Calu3 (cell line): ENCODE data around the gene TNFRSF6B. TPM values are rescaled to one million over a fixed set of nuclear protein-coding genes. Genes with fewer than 3 reads are reported as not detected.

ENCODE experiments used
- BruUV-seq: library from RNA; stranded (reverse); fragments of 400-500 nt; replicated peaks from 2 replicates; lab custom pipeline; 2021; lab: Mats Ljungman, UMichigan
- CTCF ChIA-PET: fragments of 300-600 bp; sonication (Branson Sonifier 250); formaldehyde crosslinking; loops from one replicate; lab custom pipeline; 2022; ENCODE audit warnings: antibody characterized with exemption; lab: Charles Lee
- DNase-seq: peaks from one replicate; pipeline ENCODE4 v3.0.0; 2022
- H3K27ac Mint-ChIP-seq: one replicate; pipeline ENCODE4 v1.8.0; 2022; ENCODE audit warnings: mixed read lengths; ENCODE audit not compliant: unreplicated experiment
- H3K27me3 Mint-ChIP-seq: one replicate; pipeline ENCODE4 v1.8.0; 2022; ENCODE audit warnings: mixed read lengths; ENCODE audit not compliant: unreplicated experiment
- H3K36me3 Mint-ChIP-seq: one replicate; pipeline ENCODE4 v1.8.0; 2022; ENCODE audit warnings: mild to moderate bottlenecking, moderate library complexity, mixed read lengths; ENCODE audit not compliant: insufficient read depth, unreplicated experiment
- H3K4me1 Mint-ChIP-seq: one replicate; pipeline ENCODE4 v1.8.0; 2022; ENCODE audit warnings: mild to moderate bottlenecking, low read depth, mixed read lengths; ENCODE audit not compliant: unreplicated experiment
- H3K4me3 Mint-ChIP-seq: one replicate; pipeline ENCODE4 v1.8.0; 2022; ENCODE audit warnings: mild to moderate bottlenecking, low read depth, moderate library complexity, mixed read lengths; ENCODE audit not compliant: unreplicated experiment
- H3K9me3 Mint-ChIP-seq: one replicate; pipeline ENCODE4 v1.8.0; 2022; ENCODE audit warnings: low read depth, mixed read lengths; ENCODE audit not compliant: unreplicated experiment
- intact Hi-C: fragments of 100-400 bp; cut with micrococcal nuclease; formaldehyde crosslinking; loops from one replicate; pipeline ENCODE4 v1.10.0; 2022; ENCODE audit not compliant: unreplicated experiment
- total RNA-seq: library from RNA; stranded (reverse); gene quantifications from 2 replicates; pipeline ENCODE4 v1.2.3, GENCODE V29; 2022
- TF ChIP-seq, protein P1 (sequence below): fragments of 200-600 bp; IDR thresholded peaks from one replicate; pipeline ENCODE4 v1.8.0; 2022; ENCODE audit warnings: antibody characterized with exemption; ENCODE audit not compliant: unreplicated experiment

The TNFRSF6B gene
- total RNA-seq, 1 experiment from 2014 or later = not detected

DNA sequence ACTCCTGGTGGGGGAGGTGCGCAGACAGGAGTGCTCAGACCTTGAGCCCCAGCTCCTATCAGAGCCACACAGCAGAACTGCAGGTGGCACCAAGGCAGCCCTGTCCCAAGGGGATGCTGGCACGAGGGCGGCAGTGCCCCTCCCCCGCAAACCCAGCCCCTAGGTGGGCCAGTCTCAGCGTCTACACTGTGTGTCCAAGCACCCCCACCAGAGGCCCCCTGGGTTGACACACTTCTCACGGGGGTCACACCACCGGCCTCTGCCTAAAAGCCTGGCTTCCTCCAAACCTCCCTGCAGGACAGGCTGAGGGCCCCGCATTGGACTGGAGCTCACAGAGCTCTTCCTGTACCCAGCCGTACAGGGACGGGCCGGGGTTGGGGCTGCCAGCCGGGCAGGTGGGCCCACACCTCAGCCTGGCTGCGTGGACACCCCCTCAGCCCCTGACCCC is 51.2 kb downstream of the TNFRSF6B start:
- DNase-seq = no peak
- H3K27ac Mint-ChIP-seq = no peak overlapping the region
- intact Hi-C loops = no loop called here

More for the DNA sequence above, 51.2 kb downstream of the TNFRSF6B start:
- Mint-ChIP-seq H3K36me3 (peaks cover 25% of the 10 kb centered on the region), H3K4me3 (no peak overlapping the region), H3K9me3 (no peaks in the 10 kb centered on the region), H3K4me1 (no peaks in the 10 kb centered on the region), H3K27me3 (no peaks in the 10 kb centered on the region)
- TF ChIP-seq, protein P1, sequence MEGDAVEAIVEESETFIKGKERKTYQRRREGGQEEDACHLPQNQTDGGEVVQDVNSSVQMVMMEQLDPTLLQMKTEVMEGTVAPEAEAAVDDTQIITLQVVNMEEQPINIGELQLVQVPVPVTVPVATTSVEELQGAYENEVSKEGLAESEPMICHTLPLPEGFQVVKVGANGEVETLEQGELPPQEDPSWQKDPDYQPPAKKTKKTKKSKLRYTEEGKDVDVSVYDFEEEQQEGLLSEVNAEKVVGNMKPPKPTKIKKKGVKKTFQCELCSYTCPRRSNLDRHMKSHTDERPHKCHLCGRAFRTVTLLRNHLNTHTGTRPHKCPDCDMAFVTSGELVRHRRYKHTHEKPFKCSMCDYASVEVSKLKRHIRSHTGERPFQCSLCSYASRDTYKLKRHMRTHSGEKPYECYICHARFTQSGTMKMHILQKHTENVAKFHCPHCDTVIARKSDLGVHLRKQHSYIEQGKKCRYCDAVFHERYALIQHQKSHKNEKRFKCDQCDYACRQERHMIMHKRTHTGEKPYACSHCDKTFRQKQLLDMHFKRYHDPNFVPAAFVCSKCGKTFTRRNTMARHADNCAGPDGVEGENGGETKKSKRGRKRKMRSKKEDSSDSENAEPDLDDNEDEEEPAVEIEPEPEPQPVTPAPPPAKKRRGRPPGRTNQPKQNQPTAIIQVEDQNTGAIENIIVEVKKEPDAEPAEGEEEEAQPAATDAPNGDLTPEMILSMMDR = no peak
- CTCF ChIA-PET = no interaction called here
- no TSS peak for BruUV-seq

Other genes starting within 250 kb of the TNFRSF6B start
- 0.07 and 0.38 TPM in 2 replicates for gene KCNQ2, start 224.0 kb upstream of the TNFRSF6B start, total RNA-seq
- 359 and 393 TPM in 2 replicates for gene EEF1A2, start 197.6 kb upstream of the TNFRSF6B start, total RNA-seq
- 517 and 545 TPM in 2 replicates for gene PPDPF, start 175.9 kb upstream of the TNFRSF6B start, total RNA-seq
- gene PTK6, start 159.3 kb upstream of the TNFRSF6B start, total RNA-seq = 15.9 and 22.5 TPM in 2 replicates
- not detected in 2 replicates for gene SRMS, start 148.9 kb upstream of the TNFRSF6B start, total RNA-seq
- 0.24 TPM in 1 of 2 replicates, not detected in the other for gene FNDC11, start 142.5 kb upstream of the TNFRSF6B start, total RNA-seq
- gene HELZ2, start 122.4 kb upstream of the TNFRSF6B start, total RNA-seq = 135 and 281 TPM in 2 replicates
- 18.6 and 18.8 TPM in 2 replicates for gene GMEB2, start 69.6 kb upstream of the TNFRSF6B start, total RNA-seq
- gene STMN3, start 43.2 kb upstream of the TNFRSF6B start, total RNA-seq = 2.0 and 2.3 TPM in 2 replicates
- gene RTEL1, start 38.3 kb upstream of the TNFRSF6B start, total RNA-seq = 39.1 and 39.8 TPM in 2 replicates
- 74.0 and 85.1 TPM in 2 replicates for gene ARFRP1, start 11.3 kb downstream of the TNFRSF6B start, total RNA-seq
- 47.0 and 48.4 TPM in 2 replicates for gene ZGPAT, start 11.4 kb downstream of the TNFRSF6B start, total RNA-seq
- gene LIME1, start 40.0 kb downstream of the TNFRSF6B start, total RNA-seq = 25.8 and 27.1 TPM in 2 replicates
- gene SLC2A4RG, start 43.1 kb downstream of the TNFRSF6B start, total RNA-seq = 163 and 169 TPM in 2 replicates
- 2.5 and 3.2 TPM in 2 replicates for gene ZBTB46, start 134.6 kb downstream of the TNFRSF6B start, total RNA-seq
- 0.24 TPM in 1 of 2 replicates, not detected in the other for gene ABHD16B, start 164.8 kb downstream of the TNFRSF6B start, total RNA-seq
- 192 and 197 TPM in 2 replicates for gene TPD52L2, start 168.6 kb downstream of the TNFRSF6B start, total RNA-seq
- 79.9 and 85.9 TPM in 2 replicates for gene DNAJC5, start 198.5 kb downstream of the TNFRSF6B start, total RNA-seq